GM21737 (cell line): ENCODE data around the gene ASTN2.

ENCODE experiments used
- ATAC-seq: cut with Tn5 transposase; IDR thresholded peaks from one replicate; pipeline ENCODE4 v1.9.1; 2021; ENCODE audit warnings: mild to moderate bottlenecking, moderate library complexity; ENCODE audit not compliant: unreplicated experiment

ASTN2 gene

GRCh38 chr9:117182046-117182445, 232.8 kb downstream of the ASTN2 start:
- ATAC-seq = no peak

GRCh38 chr9:117180896-117181445, 233.9 kb downstream of the ASTN2 start:
- no peak for ATAC-seq

DNA sequence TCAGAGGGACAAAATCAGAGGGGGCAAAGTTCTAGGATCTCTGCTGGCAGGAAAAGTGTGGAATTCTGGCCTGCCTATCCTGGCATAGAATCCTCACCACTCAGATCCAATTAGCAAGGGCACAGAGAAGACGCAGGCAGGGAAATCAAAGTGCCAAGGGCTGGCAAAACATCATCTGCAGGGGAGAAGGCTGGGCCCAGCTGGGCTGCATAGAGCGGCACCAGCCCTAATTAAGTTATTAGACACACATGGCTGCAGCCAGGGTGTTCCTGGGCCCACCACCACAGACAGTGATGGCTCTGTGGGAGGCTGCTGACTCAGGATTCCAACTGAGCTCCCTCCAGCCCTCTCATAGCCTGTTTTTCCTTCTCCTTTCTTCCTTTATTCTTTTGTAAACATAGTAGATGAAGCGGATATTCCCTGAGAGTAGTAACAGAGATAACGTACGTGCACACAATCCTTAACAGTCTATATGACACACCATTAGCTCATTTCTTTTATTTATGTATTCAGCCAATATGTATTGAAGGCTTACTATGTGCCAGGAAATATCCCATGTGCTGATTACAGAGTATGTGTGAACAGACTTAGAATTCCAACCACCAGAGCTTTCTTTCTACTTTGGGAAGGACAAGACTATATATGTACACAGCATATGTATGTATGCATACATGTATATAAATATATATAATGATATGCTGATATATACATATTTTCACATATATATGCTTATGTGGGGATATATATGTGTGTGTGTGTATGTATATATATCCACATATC, 236.1 kb downstream of the ASTN2 start:
- no peak for ATAC-seq

DNA sequence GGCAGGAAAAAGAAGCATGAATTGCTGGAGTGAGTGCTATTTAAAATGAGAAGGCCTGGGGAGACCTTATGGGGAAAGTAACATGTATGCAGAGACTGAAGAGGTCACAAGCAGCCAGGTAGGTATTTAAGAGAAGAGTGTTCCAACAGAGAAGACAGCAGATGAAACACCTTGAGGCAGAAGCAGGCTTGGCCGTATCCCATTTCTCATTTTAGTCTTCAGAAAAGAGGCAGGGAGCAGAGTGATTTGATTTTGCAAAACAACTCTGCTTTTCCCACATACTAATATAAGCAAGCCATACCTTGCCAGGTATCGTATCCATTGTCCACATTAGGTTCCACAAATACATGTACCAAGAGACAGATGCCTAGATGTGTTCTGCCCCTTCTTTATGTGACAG, 244.3 kb downstream of the ASTN2 start:
- ATAC-seq = no peak

DNA sequence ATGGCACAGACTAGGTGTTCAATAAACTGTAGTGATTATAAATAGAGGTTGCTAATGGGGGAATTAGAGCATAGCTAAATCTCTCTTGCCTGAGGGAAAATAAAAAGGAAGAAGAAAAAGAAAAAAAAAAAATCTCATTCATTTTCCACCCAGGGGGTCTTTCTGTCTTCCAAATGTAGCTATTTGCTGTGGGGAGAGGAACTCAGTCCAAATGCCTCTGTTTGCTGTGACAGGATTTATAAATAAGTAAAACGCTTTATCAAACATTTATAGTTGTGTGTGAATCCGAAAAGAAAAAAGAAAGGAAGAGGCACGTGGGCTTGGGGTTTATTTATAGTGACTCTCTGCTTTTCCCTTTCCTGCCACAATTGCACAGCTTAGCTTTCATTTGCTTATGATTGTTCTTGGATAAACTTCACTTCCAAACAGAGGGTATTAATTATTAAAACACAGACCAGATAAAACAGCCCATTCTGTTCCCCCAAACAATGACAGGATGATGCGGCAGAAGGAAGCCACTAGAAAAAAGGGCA, 245.7 kb downstream of the ASTN2 start:
- ATAC-seq = no peak

DNA sequence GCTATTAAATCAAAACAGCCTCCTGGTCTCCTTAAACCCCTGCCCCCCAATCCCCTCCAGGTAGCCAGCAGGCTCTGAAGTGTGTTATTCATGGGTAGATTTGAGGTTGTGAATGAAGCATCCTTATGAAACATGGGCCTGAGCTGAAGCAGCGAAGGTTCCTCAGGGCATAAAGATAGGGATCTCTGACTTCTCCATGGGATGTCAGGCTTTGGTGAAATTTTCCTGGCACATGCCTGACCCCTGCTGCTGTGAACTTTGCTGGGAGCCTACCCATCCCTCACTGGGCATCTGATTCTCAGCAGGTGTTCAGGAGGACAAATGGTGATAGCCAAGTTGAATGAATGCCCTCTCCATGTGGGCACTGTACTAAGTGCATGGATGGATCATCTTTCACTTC, 250.3 kb downstream of the ASTN2 start:
- no peak for ATAC-seq

DNA sequence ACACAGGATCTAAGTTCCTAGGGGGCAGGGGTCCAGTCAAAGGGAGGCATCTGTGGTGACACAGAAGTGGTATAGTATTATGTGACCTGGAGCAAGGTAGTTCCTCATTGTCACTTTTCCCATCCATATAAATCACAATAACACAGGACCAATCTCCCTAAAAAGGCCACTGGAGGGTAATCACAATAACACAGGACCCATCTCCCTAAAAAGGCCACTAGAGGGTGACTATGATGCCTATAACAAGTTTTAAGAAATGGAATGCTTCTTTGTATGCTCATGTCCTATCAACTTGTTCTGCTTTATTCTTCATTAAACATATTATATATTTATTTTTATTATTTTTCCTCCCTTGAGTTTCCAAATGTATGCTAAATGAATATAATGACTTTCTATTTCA, 254.6 kb downstream of the ASTN2 start:
- ATAC-seq = no peak

DNA sequence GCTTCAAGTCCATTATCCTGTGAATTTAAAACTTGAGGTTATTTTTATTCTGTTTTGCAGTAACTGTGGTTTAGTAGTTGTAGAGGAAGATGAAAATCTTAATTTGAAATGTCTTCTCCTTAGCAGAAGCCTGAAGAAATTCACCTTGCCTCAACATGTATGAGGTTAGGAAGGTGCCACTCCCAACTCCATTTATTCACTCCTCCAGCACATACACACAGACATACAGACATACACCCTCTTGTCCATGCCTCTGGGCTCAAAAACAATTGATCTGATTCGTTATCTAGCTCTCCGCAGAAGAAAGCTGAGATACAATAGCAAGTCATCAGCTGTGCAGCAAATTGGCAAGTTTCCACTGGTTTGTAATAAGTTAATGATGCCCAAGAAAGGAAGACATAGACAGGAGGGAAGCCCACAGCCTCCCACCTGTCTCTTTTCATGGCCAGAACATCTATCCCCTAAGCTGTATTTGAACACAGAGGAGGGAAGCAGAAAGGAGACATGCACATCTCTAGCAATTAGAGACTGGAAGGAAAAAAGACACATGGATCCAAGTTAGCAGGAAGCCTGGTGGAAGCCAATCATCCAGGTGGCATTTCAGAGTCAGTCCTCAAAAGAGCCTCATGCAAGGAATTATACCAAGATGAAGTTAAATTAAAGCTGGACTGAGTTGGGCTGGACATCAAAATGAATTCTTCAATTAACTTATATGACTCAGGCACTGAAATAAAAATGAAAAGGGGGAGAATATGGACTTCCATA, 257.9 kb downstream of the ASTN2 start:
- no peak for ATAC-seq

DNA sequence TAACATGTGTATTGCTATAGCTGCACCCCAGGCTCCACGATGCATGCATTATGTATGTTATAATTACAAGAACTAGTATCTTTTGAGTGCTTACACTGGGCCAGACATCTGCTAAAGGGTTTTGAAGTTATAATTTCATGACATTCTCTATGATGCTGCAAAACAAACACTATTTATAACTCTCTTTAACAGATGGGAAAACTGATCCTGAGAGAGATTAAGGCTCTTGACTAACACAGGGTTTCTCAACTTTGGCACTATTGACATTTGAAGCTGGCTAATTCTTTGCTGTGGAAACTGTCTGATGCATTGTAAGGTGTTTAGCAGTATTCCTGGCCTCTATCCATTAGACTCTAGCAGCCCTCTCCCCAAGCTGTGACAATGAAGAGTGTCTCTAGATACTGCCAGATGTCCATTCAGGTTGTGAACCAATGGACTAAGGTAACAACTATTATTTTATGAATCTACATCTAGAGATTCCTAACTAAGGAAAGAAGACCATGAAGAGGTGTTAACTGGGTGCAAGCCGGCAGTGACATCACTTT, 258.6 kb downstream of the ASTN2 start:
- no peak for ATAC-seq

- ATAC-seq = no peak
Observed at GRCh38 chr9:117153021-117153420, 261.8 kb downstream of the ASTN2 start.

- ATAC-seq = no peak
Observed at GRCh38 chr9:117151716-117152115, 263.1 kb downstream of the ASTN2 start.

DNA sequence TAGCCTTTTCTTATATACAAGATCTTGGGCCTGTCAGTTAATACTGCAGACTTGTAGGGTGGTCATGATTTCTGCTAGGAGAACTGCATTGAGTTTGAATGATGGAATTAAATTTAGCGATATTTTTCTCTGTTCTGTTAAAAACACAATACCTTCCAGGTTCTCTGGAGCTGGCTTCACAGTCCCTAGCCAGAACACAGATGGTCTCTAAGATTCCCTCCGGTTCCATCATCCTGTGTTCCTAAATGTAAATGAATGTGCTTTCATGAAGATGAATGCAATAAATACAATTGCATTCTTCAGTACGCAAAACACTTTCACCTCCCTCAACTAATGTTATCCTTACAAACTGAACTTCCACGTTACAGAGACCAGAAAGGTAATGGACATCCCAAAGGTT, 264.9 kb downstream of the ASTN2 start:
- no peak for ATAC-seq

DNA sequence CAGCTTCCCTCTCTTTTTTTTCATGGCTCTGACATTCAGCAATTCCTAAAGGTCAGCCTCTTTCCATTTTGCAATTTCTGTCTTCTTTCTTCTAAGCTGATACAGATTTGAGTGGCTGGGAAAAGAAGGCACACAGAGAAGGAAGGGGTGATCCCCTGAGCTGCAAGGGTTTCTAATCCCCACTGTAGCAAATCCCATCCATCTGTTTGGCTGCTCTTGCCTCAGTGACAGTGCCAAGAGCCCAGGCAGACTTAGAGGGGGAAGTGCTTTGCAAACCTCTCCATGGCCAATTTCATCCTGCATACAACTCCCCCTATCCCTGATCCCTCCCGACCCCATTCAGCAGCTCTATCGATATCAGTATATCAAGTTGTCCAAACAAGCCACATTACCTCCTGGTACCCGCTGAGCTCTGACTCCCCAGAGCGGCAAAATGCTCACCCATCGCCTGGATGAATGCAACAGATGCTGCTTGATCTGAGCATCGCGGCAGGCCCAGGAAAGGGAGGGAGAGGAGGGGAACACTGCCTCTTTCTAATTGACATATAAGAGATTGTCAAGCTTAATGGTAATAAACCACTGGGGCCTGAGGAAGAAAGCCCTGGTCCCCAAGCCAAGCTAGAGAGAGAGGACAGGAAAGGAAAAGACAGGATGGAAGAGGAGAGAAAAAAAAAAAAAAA, 268.9 kb downstream of the ASTN2 start:
- ATAC-seq = no peak

DNA sequence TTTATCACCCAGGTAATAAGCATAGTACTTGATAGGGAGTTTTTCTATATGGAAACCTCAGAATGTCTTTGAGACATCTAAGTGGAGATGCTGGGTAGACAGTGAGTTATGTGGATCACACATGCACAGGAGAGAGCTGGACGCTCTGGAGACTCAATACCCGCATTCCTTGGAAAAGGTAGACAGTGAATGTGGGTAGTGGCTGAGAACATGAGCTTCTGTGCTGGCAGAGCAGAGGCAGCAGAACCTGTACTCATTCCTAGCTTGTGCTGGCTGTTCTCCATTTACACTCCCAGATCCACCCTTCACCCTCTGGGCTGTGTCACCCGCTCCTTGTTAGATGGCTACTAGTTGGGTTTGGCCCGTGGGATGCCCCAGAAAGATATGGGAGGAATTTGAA, 269.8 kb downstream of the ASTN2 start:
- no peak for ATAC-seq

DNA sequence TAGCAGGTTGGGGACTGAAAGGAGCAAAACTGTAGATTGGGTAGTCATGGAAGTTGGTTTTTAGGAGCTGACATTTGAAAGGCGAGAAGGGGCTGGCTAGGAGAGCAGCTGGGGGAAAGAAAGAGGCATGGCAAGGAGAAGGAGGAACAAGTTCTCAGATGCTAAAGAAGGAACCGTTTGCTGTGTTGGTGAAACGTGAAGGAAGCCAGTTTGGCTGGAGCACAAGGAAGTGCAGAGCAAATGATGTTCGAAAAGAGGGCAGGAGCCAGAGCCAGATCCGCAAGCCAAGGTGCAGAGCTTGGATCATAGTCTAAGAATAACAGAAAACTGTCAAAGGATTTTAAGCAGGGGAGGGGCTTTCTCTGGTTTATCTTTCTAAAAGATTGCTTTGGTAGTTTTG, 276.6 kb downstream of the ASTN2 start:
- no peak for ATAC-seq

- no peak for ATAC-seq
Observed at GRCh38 chr9:117136461-117136860, 278.4 kb downstream of the ASTN2 start.

GRCh38 chr9:117135501-117136098, 279.3 kb downstream of the ASTN2 start:
- ATAC-seq = no peak

GRCh38 chr9:117134826-117135500, 279.9 kb downstream of the ASTN2 start:
- no peak for ATAC-seq

DNA sequence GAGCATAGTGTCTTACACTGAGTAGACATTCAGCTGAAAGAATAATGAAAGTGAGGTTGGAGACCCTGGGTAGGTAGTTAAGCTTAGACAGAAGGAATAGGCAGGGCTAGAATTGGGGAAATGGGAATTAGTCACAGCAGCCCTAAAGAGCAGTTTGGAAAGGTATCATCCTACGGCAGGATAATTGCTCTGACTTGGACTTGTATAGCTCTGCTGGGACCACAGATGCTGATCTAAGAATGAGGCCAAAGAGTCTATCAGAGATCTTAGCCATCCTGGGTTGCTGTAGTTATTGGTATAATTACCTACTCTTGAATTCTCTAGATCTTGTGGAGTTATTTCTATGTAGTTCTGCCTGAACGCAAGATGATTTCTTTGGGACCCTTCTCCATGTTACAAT, 288.0 kb downstream of the ASTN2 start:
- no peak for ATAC-seq

GRCh38 chr9:117125531-117125930, 289.3 kb downstream of the ASTN2 start:
- no peak for ATAC-seq
